GM18508 (cell line): Measurements from ENCODE around the gene PAX5.

Source experiments
- ATAC-seq: cut with Tn5 transposase; IDR thresholded peaks from one replicate; pipeline ENCODE4 v1.9.1; 2021; ENCODE audit warnings: moderate number of reproducible peaks; ENCODE audit not compliant: insufficient read depth, unreplicated experiment

Gene PAX5

DNA sequence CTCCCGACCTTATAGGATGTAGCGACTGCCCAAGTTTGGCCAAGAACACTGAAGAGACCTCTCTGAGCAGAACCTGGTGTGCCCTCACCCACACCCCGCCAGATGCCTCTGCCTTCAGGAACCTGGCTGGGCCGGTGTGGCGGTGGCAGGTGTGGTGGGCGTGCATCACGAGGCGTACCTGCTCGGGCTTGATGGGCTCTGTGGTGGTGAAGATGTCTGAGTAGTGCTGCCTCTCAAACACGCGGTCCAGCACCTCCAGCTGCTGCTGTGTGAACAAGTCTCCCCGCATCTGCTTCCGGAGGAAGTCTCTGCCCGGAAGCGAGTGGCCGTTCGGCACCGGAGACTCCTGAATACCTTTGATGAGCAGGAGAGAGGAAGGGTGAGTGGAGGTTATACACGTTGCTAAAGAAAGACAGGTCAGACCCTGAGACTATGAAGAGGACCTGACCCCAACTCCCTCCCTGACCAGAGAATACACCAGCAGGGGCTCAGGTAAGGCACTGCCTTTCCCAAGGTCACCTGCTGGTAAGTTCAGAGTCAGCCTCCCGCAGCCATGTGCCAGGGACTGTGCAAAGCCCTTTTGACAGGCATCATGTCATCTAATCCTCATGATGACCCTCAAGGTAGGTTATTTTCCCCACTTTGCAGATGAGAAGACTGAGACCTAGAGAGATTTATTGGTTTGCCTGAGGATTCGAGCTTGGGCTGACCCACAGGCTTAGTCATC, 67.5 kb downstream of the PAX5 start:
- ATAC-seq: no peak

- no peak for ATAC-seq
Measured at GRCh38 chr9:36964791-36965190, 69.3 kb downstream of the PAX5 start.

DNA sequence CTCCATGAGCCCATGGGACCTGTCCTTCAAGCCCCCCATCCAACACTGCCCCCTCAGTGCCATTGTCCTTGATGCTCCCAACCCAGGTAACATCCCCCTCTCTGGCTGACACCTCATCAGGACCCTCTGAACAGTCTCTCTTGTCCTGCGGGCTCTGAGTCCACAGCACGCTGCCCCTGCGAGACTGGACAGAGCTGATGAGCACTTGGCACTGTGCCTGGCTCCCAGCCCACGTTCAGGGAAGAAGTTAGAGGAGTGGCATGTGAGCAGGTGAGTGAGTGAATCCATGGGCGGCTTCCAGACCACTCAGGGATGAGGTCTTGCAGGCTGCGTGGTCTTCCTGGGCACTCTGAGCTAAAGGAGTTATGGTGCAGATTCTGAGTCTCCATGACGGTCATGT, 70.7 kb downstream of the PAX5 start:
- ATAC-seq: no peak

GRCh38 chr9:36962691-36963090, 71.4 kb downstream of the PAX5 start:
- ATAC-seq: no peak

DNA sequence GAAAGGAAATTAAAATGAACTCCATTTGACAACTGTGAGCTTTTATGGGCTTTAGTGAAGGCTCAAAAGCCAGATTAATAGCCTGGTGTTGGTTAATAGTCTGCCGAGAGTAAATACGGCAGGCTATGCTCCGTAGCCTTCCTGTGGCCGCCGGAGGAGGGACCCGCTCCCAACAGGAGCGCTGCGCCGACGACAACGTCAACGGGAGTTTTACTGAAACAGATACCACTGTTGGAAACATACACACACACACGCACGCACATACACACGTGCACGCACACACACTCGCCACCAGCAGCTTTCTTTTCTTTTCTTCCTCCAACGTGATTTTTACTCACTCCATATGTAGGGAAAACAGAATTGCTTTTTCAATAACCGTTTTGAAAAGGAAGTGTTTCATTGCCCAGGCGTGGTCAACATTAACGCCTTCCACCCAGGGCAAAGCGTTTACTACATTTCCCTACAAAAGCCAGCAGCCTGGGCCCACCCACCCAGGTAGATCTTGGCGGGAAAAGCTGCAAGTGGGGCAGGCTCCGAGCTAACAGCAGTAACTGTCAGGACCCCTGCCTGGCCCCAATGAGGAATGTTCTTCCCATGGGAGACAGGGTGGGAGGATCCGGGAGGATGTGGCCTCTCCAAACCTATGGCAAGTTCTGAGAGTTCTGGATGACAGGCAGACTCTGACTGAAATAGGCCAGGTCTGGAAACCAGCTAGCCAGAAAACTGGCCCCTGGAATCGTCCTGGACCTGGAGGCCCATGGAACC, 72.3 kb downstream of the PAX5 start:
- no peak for ATAC-seq

DNA sequence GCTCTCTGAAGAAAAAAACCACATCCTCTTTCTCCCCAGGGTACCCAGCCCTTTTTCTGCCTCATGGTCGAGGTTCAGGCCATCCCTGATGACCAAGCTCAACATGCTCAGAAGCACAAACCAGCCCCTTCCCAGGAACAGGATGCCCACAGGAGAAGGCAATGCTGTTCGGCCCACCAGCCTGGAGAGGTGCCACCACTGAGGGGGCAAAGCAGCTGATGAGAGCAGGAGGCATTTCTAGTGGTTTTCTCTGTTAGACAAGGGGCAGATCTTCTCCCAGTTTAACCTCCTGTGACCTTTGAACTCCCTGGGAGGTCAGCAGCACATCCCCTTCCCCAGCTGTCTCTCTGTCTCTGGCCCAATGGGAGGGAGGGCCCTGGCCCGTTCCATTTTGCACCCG, 73.0 kb downstream of the PAX5 start:
- ATAC-seq: no peak

GRCh38 chr9:36960575-36960955, 73.5 kb downstream of the PAX5 start:
- no peak for ATAC-seq

- no peak for ATAC-seq
Measured at GRCh38 chr9:36959681-36960574, 74.1 kb downstream of the PAX5 start.

DNA sequence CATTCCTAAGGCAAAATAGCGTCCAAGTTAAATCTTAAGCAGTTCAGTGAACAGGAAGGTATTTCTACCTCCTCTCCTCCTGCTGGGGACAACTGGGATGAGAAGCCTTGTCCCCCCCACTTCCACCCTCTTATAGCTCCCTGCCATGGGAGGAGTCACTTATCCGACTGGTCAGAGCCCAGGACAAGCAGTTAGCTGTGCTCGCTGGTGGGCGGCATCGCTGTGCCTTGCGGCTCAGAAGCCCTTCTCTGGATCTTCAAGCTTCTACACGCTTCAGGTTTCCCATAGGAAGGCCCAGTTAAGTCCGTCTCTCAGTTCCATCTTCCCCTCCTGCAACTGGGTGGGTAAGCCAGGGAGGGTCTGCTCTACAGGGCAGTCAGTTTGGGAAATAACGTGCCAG, 77.2 kb downstream of the PAX5 start:
- no peak for ATAC-seq

- ATAC-seq: no peak
Measured at GRCh38 chr9:36950389-36950788, 83.7 kb downstream of the PAX5 start.

DNA sequence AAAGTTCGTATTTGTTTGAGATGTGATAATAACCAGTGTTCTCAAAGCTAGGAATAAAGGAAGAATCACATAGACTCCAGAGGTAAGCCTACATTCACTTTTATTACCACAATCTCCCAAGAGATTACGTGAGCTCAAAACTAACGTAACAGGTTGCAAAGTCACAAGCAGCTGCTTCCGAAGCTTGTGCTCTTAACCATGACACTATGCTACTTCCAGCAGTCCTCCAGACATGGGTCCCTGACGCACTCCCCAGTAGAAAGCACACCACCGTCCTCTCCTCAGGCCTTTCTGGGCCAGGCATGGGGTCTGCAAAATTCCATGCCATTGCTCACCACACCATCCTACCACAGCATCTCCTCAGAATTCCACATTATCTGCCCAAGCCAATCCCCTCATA, 84.6 kb downstream of the PAX5 start:
- no peak for ATAC-seq

DNA sequence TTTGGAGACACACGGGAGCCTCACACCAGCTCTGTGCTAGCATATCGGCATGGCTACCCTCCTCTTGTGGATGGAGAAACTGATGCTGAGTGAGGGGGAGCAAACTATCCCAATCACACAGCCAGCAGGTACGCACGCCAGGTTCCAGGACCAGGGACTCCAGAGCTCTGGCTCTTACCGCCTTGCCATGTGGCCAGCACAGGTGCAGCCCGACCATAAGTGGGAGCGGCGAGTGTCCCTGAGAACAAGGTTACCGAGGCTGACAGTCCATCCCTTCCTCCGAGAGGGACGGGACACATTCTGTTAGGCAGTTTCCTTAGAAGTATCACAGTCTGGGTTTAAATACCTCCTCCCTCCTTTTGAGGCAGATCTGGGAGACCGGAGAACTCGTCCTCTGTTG, 86.0 kb downstream of the PAX5 start:
- no peak for ATAC-seq

DNA sequence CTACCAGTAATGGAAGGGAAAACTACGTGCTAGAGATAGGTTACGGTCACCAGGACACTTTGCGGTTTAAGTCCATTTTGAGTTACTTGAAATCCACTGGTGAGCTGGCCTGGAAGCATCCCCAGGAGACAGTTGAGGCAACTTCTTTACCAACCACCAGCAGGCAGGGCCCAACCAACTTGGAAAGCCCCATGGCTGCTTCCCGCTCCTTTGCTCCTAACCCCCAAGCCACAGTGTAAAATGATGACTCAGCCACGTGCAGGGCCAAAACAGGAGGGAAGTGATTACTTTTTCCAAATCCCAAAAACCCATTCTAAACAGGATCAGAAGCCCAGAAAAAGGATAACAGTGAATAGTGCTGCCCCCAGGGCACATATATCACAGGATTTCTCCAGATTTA, 87.4 kb downstream of the PAX5 start:
- no peak for ATAC-seq

- ATAC-seq: no peak
Measured at GRCh38 chr9:36945999-36946398, 88.1 kb downstream of the PAX5 start.

GRCh38 chr9:36942891-36943290, 91.2 kb downstream of the PAX5 start:
- no peak for ATAC-seq

- no peak for ATAC-seq
Measured at GRCh38 chr9:36941441-36941840, 92.6 kb downstream of the PAX5 start.

DNA sequence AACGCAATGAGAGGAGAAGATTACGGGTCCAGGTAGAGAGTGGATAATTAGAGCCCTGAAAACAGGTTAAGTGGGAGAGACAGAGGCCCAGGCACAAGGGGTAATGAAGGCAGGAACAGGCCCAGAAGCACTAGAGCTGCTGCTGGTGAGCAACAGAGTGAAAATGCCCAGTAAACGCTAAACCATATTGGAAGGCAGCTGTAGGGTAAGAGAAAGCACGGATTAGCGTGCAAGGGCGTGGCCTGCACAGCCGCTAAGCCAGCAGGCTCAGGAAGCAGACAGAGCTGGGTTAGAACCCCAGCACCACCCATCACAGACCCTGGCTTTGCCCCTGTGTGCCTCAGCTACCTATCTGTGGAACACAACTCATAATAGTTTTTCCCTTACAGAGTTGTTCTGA, 93.2 kb downstream of the PAX5 start:
- ATAC-seq: no peak

DNA sequence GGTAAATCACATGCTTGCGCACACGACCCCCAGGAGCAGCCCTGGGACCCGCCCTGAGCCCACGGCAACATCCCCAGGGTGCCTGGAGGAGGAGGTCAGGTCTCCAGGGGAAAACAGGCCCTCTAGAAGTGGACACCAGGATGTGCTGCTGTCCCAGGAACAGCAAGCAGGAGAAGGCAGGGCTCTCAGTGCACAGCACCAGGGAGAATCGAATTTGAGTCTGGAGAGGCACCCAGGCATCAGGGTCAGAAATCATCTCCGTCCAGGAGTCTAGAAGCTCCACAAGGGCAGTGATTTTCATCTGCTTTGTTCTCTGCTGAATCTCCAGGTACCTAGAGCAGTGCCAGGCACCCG, 93.6 kb downstream of the PAX5 start:
- no peak for ATAC-seq

DNA sequence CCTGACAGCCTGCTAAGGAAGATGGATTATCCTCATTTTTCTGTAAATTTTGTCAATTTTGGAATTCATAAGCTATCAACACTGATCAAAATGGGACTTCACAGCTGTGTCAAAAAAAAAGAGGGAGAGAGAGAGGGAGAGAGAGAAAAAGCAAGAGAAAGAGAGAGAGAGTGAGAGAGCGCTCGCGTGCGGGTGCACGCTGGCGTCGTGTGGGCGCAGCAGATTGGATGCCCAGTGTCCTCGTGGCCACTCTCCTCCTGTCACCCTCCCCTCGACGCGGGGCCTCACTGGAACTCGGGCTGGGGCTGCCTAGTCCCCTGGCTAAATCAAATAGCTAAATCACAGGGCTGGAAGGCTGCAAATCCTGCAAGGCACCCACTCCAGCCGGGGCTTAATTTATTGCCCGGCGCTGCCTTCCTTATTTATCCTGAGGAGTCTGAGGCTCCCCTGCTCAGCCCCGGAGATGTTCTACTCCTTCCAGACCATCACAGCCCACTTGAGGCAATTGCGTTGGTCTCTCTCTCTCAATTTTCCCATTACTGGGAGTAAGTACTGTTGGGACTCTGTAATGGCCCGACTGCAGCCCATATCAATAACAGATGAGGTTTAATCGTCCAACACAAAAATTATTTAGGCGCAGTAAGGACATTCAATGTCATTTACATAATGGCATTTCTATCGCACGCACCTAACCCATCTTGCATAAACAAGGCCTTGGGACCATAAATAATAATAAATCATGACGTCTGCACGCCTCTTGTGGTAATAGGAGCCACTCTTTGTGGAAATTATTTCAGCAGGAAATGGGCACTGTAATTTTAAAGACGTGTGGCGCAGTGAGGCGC, 94.2 kb downstream of the PAX5 start:
- no peak for ATAC-seq

- no peak for ATAC-seq
Measured at GRCh38 chr9:36939214-36939613, 94.9 kb downstream of the PAX5 start.
